SU-DHL-6 (cell line): ENCODE results near the gene LAPTM5.

Experiments
- CTCF ChIP-seq: fragments of 200-600 bp; sonication (generic); IDR thresholded peaks from one replicate; pipeline ENCODE4 v1.5.1; 2017; ENCODE audit warnings: antibody characterized with exemption, mild to moderate bottlenecking, low read length, moderate library complexity; ENCODE audit not compliant: insufficient read depth, poor library complexity, severe bottlenecking
- EZH2phosphoT487 ChIP-seq: fragments of 200-600 bp; sonication (generic), shearing (Covaris generic); conservative IDR thresholded peaks from 2 replicates; pipeline ENCODE4 v1.6.1; 2018; ENCODE audit warnings: mild to moderate bottlenecking, antibody characterized with exemption, low read length, moderate library complexity, mixed read lengths

DNA sequence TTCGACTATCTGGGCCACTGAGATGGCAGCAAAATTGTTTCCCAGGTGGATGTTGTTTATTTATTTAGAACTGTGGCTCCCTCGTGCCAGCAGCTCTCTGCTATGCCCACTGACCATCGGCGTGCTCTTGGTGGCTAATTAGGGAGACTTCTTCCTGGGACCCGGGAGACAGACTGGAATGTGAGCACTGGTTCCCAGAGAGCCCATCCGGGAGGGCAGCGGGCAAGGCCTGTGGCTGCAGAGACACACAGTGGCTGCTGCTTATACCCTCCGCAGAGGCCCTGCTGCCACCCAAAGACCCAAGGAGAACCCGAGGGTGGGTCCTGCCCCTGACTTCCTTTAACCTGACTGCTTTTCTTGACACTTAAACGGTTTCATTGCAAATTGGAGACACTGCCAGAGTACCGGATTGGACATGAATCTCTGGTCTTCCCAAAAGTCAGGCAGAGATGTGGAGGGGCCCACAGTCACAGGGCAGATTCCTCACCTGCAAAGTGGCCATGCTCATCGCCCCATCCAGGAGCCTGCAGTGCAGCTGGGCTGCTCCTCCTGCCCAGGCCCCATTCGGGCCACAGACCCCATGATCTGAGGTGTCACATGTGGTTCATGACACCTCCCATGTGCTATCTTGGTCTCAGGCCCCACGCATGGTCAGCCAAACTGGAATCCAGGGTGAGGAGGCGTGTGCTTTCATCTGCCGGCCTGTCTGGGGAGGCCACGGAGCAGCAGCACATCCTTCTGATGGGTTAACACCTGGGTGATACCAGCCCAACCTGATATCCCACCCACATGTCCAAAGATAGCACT lies 28.5 kb downstream of the LAPTM5 start:
- TF ChIP-seq CTCF = no peak
- TF ChIP-seq EZH2phosphoT487 = no peak
